SK-N-MC (cell line): Measurements from ENCODE around the gene MYL3.

Experiments used
- DNase-seq: peaks from one replicate; pipeline ENCODE4 v3.0.0-alpha.2; 2011; ENCODE audit warnings: low read depth, low spot score
- H3K27ac ChIP-seq: fragments of 200-600 bp; sonication (generic); 2 replicates; pipeline ENCODE4 v1.5.1; 2016; ENCODE audit warnings: mixed run types
- H3K36me3 ChIP-seq: fragments of 200-600 bp; sonication (generic); 2 replicates; pipeline ENCODE4 v1.6.1; 2017; ENCODE audit warnings: antibody characterized with exemption, low read length, mixed read lengths; ENCODE audit not compliant: insufficient read depth
- H3K4me3 ChIP-seq: fragments of 200-600 bp; sonication (generic); 2 replicates; pipeline ENCODE4 v1.5.1; 2016
- H3K9ac ChIP-seq: fragments of 200-600 bp; sonication (generic); 2 replicates; pipeline ENCODE4 v1.8.0; 2017; ENCODE audit warnings: mixed run types, mixed read lengths; ENCODE audit not compliant: insufficient read length
- H3K9me3 ChIP-seq: fragments of 200-600 bp; sonication (generic); 2 replicates; pipeline ENCODE4 v1.6.1; 2017; ENCODE audit warnings: low read depth, mild to moderate bottlenecking, antibody characterized with exemption, low read length, moderate library complexity, mixed read lengths
- EZH2 ChIP-seq: fragments of 200-600 bp; sonication (generic); IDR thresholded peaks from one replicate; pipeline ENCODE4 v1.6.1; 2017; ENCODE audit warnings: antibody characterized with exemption
- FOXP2 ChIP-seq: optimal IDR thresholded peaks from 2 replicates; pipeline ENCODE3; 2011; ENCODE audit warnings: mild to moderate bottlenecking, moderate library complexity; ENCODE audit not compliant: insufficient read depth; ENCODE audit errors: extremely low read length, control extremely low read depth
- POLR2AphosphoS5 ChIP-seq: IDR thresholded peaks from 2 replicates; pipeline ENCODE4 v1.6.1; 2012; ENCODE audit warnings: mild to moderate bottlenecking, low read depth, low read length, borderline replicate concordance

The MYL3 gene

GRCh38 chr3:46860810-46861604 lies 2.2 kb downstream of the MYL3 start:
- DNase-seq, result no peak
- no peaks in the 10 kb centered on the region for H3K36me3 ChIP-seq
- H3K9me3 ChIP-seq, result no peaks in the 10 kb centered on the region
- H3K9ac ChIP-seq, result no peak overlapping the region
- TF ChIP-seq FOXP2 (no peak), POLR2AphosphoS5 (no peak), EZH2 (no peak)
- no peak overlapping the region for H3K4me3 ChIP-seq
- H3K27ac ChIP-seq, result no peak overlapping the region

- no peak for TF ChIP-seq FOXP2
- Histone ChIP-seq H3K36me3 (no peaks in the 10 kb centered on the region), H3K4me3 (no peak overlapping the region), H3K9ac (no peak overlapping the region), H3K27ac (no peak overlapping the region), H3K9me3 (no peaks in the 10 kb centered on the region)
- DNase-seq, result no peak
These were observed 3.0 kb downstream of the MYL3 start for GRCh38 chr3:46860017-46860809.

- no peak overlapping the region for H3K4me3 ChIP-seq
- no peak overlapping the region for H3K9ac ChIP-seq
- H3K36me3 ChIP-seq, result no peaks in the 10 kb centered on the region
- no peaks in the 10 kb centered on the region for H3K9me3 ChIP-seq
- H3K27ac ChIP-seq, result no peak overlapping the region
- no peak for TF ChIP-seq FOXP2
- TF ChIP-seq POLR2AphosphoS5, result no peak
- TF ChIP-seq EZH2, result no peak
- no peak for DNase-seq
These were observed 4.1 kb downstream of the MYL3 start for GRCh38 chr3:46859001-46859710.

- no peak overlapping the region for H3K27ac ChIP-seq
- H3K9me3 ChIP-seq, result no peaks in the 10 kb centered on the region
- no peak for DNase-seq
- TF ChIP-seq FOXP2 (no peak), EZH2 (no peak), POLR2AphosphoS5 (no peak)
- H3K36me3 ChIP-seq, result no peaks in the 10 kb centered on the region
- no peak overlapping the region for H3K9ac ChIP-seq
- H3K4me3 ChIP-seq, result no peak overlapping the region
These were observed 4.8 kb downstream of the MYL3 start for GRCh38 chr3:46858456-46858855.

- H3K36me3 ChIP-seq, result no peaks in the 10 kb centered on the region
- no peaks in the 10 kb centered on the region for H3K9me3 ChIP-seq
- no peak overlapping the region for H3K9ac ChIP-seq
- no peak overlapping the region for H3K4me3 ChIP-seq
- TF ChIP-seq FOXP2 (no peak), EZH2 (no peak), POLR2AphosphoS5 (no peak)
- no peak overlapping the region for H3K27ac ChIP-seq
- no peak for DNase-seq
These were observed 5.5 kb downstream of the MYL3 start for GRCh38 chr3:46857485-46858341.

- TF ChIP-seq POLR2AphosphoS5, result no peak
- no peak for TF ChIP-seq EZH2
- TF ChIP-seq FOXP2, result no peak
- H3K9me3 ChIP-seq, result no peaks in the 10 kb centered on the region
- DNase-seq, result no peak
- no peak overlapping the region for H3K9ac ChIP-seq
- H3K36me3 ChIP-seq, result no peaks in the 10 kb centered on the region
- no peak overlapping the region for H3K4me3 ChIP-seq
- no peak overlapping the region for H3K27ac ChIP-seq
These were observed 6.4 kb downstream of the MYL3 start for GRCh38 chr3:46856576-46857471.

- Histone ChIP-seq H3K4me3 (no peak overlapping the region), H3K9me3 (no peaks in the 10 kb centered on the region), H3K27ac (no peak overlapping the region), H3K9ac (no peak overlapping the region), H3K36me3 (no peaks in the 10 kb centered on the region)
- no peak for DNase-seq
- TF ChIP-seq FOXP2, result no peak
- no peak for TF ChIP-seq EZH2
- TF ChIP-seq POLR2AphosphoS5, result no peak
These were observed 8.7 kb downstream of the MYL3 start for GRCh38 chr3:46854555-46854991.
